Kasumi-1 (cell line): ENCODE results near the gene LRRFIP1.

Experiments used
- DNase-seq, 2 experiments: peaks; one replicate each; lab custom pipeline; 2025; lab: John Stamatoyannopoulos, UW

The LRRFIP1 gene

GRCh38 chr2:237616734-237617586 lies 10.4 kb upstream of the LRRFIP1 start:
- peak; percentile 62 to 73 for DNase-seq

- DNase-seq: no peak
These were observed 9.8 kb upstream of the LRRFIP1 start for GRCh38 chr2:237617587-237617982.

- DNase-seq: no peak
These were observed 8.9 kb upstream of the LRRFIP1 start for GRCh38 chr2:237618449-237618848.

GRCh38 chr2:237623428-237624403 lies 3.7 kb upstream of the LRRFIP1 start:
- no peak for DNase-seq

- no peak for DNase-seq
These were observed 2.8 kb upstream of the LRRFIP1 start for GRCh38 chr2:237624565-237624964.

- DNase-seq: no peak
These were observed 2.1 kb upstream of the LRRFIP1 start for GRCh38 chr2:237625216-237625705.

- no peak for DNase-seq
These were observed 1.6 kb upstream of the LRRFIP1 start for GRCh38 chr2:237625777-237626176.

- DNase-seq: no peak
These were observed 460 bp upstream of the LRRFIP1 start for GRCh38 chr2:237626813-237627440.

GRCh38 chr2:237628247-237629187 lies 1.1 kb downstream of the LRRFIP1 start:
- DNase-seq: no peak

GRCh38 chr2:237629188-237629534 lies 1.8 kb downstream of the LRRFIP1 start:
- DNase-seq: no peak

- DNase-seq: no peak
These were observed 2.4 kb downstream of the LRRFIP1 start for GRCh38 chr2:237629739-237630138.

- DNase-seq: no peak
These were observed 3.0 kb downstream of the LRRFIP1 start for GRCh38 chr2:237630216-237631000.

GRCh38 chr2:237631007-237631785 lies 3.8 kb downstream of the LRRFIP1 start:
- DNase-seq: no peak

GRCh38 chr2:237631801-237632585 lies 4.6 kb downstream of the LRRFIP1 start:
- no peak for DNase-seq

GRCh38 chr2:237633061-237633561 lies 5.7 kb downstream of the LRRFIP1 start:
- DNase-seq: no peak

GRCh38 chr2:237636578-237636977 lies 9.2 kb downstream of the LRRFIP1 start:
- DNase-seq: no peak

- DNase-seq: no peak
These were observed 10.2 kb downstream of the LRRFIP1 start for GRCh38 chr2:237637429-237638135.

GRCh38 chr2:237638176-237638575 lies 10.8 kb downstream of the LRRFIP1 start:
- no peak for DNase-seq
